Measurements from ENCODE around the gene EFHC1. TPM values are rescaled to one million over a fixed set of nuclear protein-coding genes. Genes with fewer than 3 reads are reported as not detected.

Gene EFHC1
- total RNA-seq, 2 donors from 2014 or later: 3.4 to 4.1 TPM

DNA sequence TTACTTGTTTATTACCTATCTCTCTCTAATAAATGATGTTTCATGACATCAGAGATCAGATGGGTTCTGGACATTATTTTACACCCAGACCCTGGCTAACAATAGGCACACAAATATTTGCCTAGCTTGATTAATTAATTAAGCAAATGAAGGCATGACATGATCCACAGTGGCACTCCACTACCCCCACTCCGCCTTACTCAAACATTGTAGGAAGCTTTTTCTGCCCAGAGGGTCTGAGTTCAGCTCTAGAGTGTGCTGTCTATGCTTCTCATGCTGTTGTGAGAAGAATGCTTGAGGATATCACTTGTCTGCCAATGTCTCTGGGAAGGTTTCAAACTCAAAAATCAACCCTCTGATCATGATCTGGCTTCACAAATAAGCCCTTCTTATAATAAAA is 111.7 kb downstream of the EFHC1 start:
- TF ChIP-seq, protein P1, sequence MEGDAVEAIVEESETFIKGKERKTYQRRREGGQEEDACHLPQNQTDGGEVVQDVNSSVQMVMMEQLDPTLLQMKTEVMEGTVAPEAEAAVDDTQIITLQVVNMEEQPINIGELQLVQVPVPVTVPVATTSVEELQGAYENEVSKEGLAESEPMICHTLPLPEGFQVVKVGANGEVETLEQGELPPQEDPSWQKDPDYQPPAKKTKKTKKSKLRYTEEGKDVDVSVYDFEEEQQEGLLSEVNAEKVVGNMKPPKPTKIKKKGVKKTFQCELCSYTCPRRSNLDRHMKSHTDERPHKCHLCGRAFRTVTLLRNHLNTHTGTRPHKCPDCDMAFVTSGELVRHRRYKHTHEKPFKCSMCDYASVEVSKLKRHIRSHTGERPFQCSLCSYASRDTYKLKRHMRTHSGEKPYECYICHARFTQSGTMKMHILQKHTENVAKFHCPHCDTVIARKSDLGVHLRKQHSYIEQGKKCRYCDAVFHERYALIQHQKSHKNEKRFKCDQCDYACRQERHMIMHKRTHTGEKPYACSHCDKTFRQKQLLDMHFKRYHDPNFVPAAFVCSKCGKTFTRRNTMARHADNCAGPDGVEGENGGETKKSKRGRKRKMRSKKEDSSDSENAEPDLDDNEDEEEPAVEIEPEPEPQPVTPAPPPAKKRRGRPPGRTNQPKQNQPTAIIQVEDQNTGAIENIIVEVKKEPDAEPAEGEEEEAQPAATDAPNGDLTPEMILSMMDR (IDR thresholded peaks at IDR 0.05): no peak
- DNase-seq (ENCODE audit: low spot score): no peak

DNA sequence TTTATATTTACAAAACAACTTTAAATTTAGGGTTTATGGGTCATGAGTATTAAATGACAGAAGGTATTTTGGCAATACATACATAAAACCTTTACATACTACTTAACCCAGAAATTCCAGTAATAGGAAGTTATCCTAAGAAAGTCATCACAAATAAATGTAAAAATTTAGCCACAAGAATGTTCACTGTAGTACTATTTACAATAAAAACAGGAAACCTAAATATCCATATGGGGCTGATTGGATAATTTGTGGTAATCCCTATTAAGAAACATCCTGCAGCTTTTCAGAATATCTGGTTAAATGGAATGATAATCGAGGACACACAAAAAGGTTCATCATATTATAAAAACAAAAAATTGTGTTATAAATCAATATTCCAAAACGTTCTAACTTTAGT is 112.3 kb downstream of the EFHC1 start:
- DNase-seq (ENCODE audit: low spot score): no peak
- Histone ChIP-seq H3K4me3 (no peak overlapping the region), H3K27ac (no peak overlapping the region), H3K4me1 (peaks cover 0 to 15% of the 10 kb centered on the region in 2 donors), H3K27me3 (no peaks in the 10 kb centered on the region), H3K9me3 (no peaks in the 10 kb centered on the region), H3K36me3 (peaks cover 22% of the 10 kb centered on the region)
- TF ChIP-seq, protein P1 (IDR thresholded peaks at IDR 0.05): no peak

More for the DNA sequence above, 111.7 kb downstream of the EFHC1 start:
- Histone ChIP-seq H3K4me1 (peaks cover 0 to 8% of the 10 kb centered on the region in 2 donors), H3K27ac (no peak overlapping the region), H3K4me3 (no peak overlapping the region), H3K27me3 (no peaks in the 10 kb centered on the region), H3K9me3 (no peaks in the 10 kb centered on the region), H3K36me3 (peaks cover 22% of the 10 kb centered on the region)

DNA sequence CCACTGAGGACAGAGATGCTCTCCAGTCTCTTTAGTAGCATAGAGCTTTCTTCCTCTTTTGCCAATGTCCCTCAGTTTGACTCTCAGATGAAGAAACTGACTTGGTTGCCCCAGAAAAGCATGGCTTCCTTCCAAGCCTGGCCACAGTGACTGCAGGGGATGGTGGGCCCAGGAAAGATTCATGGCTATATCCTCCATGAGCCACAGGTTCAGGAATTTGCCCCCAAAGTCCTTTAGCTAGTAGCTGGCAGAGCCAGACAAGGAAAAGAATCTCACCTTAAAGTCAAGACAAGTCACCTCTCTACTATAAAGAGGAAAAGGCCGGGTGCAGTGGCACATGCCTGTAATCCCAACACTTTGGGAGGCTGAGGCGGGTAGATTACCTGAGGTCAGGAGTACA is 113.3 kb downstream of the EFHC1 start:
- Histone ChIP-seq H3K36me3 (peaks cover 22% of the 10 kb centered on the region), H3K9me3 (no peaks in the 10 kb centered on the region), H3K4me1 (peaks cover 0 to 25% of the 10 kb centered on the region in 2 donors), H3K27me3 (no peaks in the 10 kb centered on the region), H3K4me3 (no peak overlapping the region), H3K27ac (no peak overlapping the region)
- no peak for DNase-seq (ENCODE audit: low spot score)
- TF ChIP-seq, protein P1 (IDR thresholded peaks at IDR 0.05): no peak

DNA sequence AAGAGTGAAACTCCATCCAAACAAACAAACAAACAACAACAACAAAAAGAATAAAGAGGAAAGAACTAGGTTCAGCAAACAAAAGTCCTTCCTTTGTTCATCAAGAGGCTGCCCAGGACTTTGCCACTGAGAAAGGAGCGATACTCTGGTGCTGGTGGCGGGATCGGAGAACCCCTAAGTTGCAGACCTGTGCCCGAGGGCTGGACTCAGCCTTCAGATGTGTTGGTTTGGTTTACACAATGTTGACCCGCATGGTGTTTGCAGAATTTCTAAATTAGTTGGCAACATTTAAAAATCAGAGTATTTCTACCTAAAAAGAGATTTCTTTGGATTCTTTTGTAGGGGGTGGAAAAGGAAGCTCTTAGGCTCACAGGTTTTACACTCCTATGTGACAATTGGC is 114.2 kb downstream of the EFHC1 start:
- DNase-seq (ENCODE audit: low spot score): no peak
- no peaks in the 10 kb centered on the region for H3K9me3 ChIP-seq
- TF ChIP-seq, protein P1 (IDR thresholded peaks at IDR 0.05): no peak
- H3K4me1 ChIP-seq: peaks cover 0 to 33% of the 10 kb centered on the region in 2 donors
- no peaks in the 10 kb centered on the region for H3K27me3 ChIP-seq
- peaks cover 18% of the 10 kb centered on the region for H3K36me3 ChIP-seq
- H3K27ac ChIP-seq: no peak overlapping the region
- H3K4me3 ChIP-seq: no peak overlapping the region

DNA sequence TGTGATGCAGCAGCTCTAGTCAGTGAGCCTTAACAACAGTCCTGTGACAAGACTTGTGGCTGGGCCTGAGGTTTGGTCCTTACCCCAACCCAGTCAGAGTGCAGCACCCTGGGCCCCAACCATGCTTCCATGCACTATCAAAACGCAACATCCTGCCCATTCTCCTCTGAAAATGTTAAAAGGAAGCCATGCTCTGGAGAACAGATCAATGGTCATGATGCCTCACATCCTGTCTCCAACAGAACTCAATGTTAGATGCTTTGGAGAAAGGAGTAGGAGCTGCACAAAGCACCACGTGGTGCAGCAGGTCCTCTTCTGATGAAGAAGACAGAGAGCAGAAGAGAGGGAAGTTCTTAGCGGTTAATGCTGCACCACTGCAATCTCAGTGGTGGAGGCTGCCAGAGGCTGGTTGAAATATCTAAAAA is 114.8 kb downstream of the EFHC1 start:
- no peaks in the 10 kb centered on the region for H3K27me3 ChIP-seq
- peaks cover 15% of the 10 kb centered on the region for H3K36me3 ChIP-seq
- no peak overlapping the region for H3K4me3 ChIP-seq
- DNase-seq (ENCODE audit: low spot score): no peak
- H3K27ac ChIP-seq: no peak overlapping the region
- H3K9me3 ChIP-seq: no peaks in the 10 kb centered on the region
- TF ChIP-seq, protein P1 (IDR thresholded peaks at IDR 0.05): no peak
- peaks cover 0 to 39% of the 10 kb centered on the region in 2 donors for H3K4me1 ChIP-seq

DNA sequence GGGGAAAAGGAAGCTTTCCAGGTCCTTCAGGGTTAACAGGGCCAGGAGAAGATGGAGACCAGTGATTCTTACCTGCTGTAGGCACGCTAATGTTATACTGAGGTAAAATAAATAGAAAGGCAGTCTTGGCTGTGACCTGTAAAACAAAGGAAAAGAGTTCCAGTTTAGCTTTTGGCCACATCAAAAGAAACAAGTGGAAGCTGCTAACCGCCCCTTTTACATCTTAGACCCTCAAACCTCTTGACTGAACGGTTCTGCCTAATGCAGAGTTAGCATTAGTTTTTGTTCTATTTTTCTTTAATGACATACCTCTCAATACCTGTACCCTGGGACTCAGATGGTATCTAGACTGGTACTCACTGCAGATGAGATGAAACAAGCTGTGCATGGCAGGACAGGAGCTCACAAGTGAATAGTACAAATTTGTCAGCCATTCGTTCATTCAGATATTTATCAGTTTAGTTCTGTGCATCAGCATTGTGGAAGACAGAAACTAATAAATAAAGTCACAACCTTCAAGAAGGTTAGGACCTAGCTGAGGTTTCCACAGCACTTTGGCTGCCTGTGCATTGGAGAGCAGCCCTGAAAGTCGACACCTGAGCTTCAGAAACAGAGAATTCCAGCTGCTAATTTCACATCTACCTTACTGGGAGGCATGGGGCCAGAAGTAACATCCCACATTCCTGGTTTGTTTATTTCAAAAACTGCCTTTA is 115.7 kb downstream of the EFHC1 start:
- TF ChIP-seq, protein P1 (IDR thresholded peaks at IDR 0.05): no peak
- Histone ChIP-seq H3K4me1 (peaks cover 0 to 48% of the 10 kb centered on the region in 2 donors), H3K36me3 (peaks cover 15% of the 10 kb centered on the region), H3K27me3 (no peaks in the 10 kb centered on the region), H3K4me3 (no peak overlapping the region), H3K9me3 (no peaks in the 10 kb centered on the region), H3K27ac (no peak overlapping the region)
- DNase-seq (ENCODE audit: low spot score): no peak

Measured in right atrium auricular region (tissue), 2 donors.